ENCODE data around the gene MYRFL. TPM values are rescaled to one million over a fixed set of nuclear protein-coding genes. Genes with fewer than 3 reads are reported as not detected.

MYRFL gene
- total and polyA plus RNA-seq, 2 donors = 0.28 to 0.59 TPM

- H3K4me3 ChIP-seq (ENCODE audit: low read length in 2 of 2) = no peak overlapping the region
- no peaks in the 10 kb centered on the region for H3K27me3 ChIP-seq (ENCODE audit: control insufficient read depth in 2 of 2, insufficient read depth in 1 of 2, low read length in 1 of 2)
- WGBS = 67% methylated on average over 8 of the region's 8 CpGs
- H3K9me3 ChIP-seq (ENCODE audit: control insufficient read depth in 2 of 2, insufficient read depth in 1 of 2, low read length in 1 of 2) = no peaks in the 10 kb centered on the region
- no peak for DNase-seq (ENCODE audit: low read depth in 6 of 9, low spot score in 9 of 9)
- H3K27ac ChIP-seq (ENCODE audit: low read depth in 1 of 2, low read length in 1 of 2) = no peak overlapping the region
- H3K36me3 ChIP-seq (ENCODE audit: control insufficient read depth in 2 of 2, insufficient read depth in 2 of 2, low read length in 1 of 2) = no peaks in the 10 kb centered on the region
- no peaks in the 10 kb centered on the region for H3K4me1 ChIP-seq (ENCODE audit: control insufficient read depth in 2 of 2, insufficient read depth in 2 of 2, low read length in 2 of 2)
These were observed 3.4 kb upstream of the MYRFL start for GRCh38 chr12:69821456-69822159.

GRCh38 chr12:69822201-69822860, 2.7 kb upstream of the MYRFL start:
- no peaks in the 10 kb centered on the region for H3K9me3 ChIP-seq (ENCODE audit: control insufficient read depth in 2 of 2, insufficient read depth in 1 of 2, low read length in 1 of 2)
- WGBS = 93% methylated on average over 3 of the region's 3 CpGs
- no peaks in the 10 kb centered on the region for H3K36me3 ChIP-seq (ENCODE audit: control insufficient read depth in 2 of 2, insufficient read depth in 2 of 2, low read length in 1 of 2)
- no peaks in the 10 kb centered on the region for H3K27me3 ChIP-seq (ENCODE audit: control insufficient read depth in 2 of 2, insufficient read depth in 1 of 2, low read length in 1 of 2)
- no peaks in the 10 kb centered on the region for H3K4me1 ChIP-seq (ENCODE audit: control insufficient read depth in 2 of 2, insufficient read depth in 2 of 2, low read length in 2 of 2)
- H3K4me3 ChIP-seq (ENCODE audit: low read length in 2 of 2) = no peak overlapping the region
- no peak for DNase-seq (ENCODE audit: low read depth in 6 of 9, low spot score in 9 of 9)
- H3K27ac ChIP-seq (ENCODE audit: low read depth in 1 of 2, low read length in 1 of 2) = no peak overlapping the region

GRCh38 chr12:69824028-69824427, 999 bp upstream of the MYRFL start:
- Histone ChIP-seq H3K27ac (ENCODE audit: low read depth in 1 of 2, low read length in 1 of 2) (no peak overlapping the region), H3K27me3 (ENCODE audit: control insufficient read depth in 2 of 2, insufficient read depth in 1 of 2, low read length in 1 of 2) (no peaks in the 10 kb centered on the region), H3K9me3 (ENCODE audit: control insufficient read depth in 2 of 2, insufficient read depth in 1 of 2, low read length in 1 of 2) (no peaks in the 10 kb centered on the region), H3K4me1 (ENCODE audit: control insufficient read depth in 2 of 2, insufficient read depth in 2 of 2, low read length in 2 of 2) (no peaks in the 10 kb centered on the region), H3K36me3 (ENCODE audit: control insufficient read depth in 2 of 2, insufficient read depth in 2 of 2, low read length in 1 of 2) (no peaks in the 10 kb centered on the region), H3K4me3 (ENCODE audit: low read length in 2 of 2) (no peak overlapping the region)
- no peak for DNase-seq (ENCODE audit: low read depth in 6 of 9, low spot score in 9 of 9)

- no peaks in the 10 kb centered on the region for H3K4me1 ChIP-seq (ENCODE audit: control insufficient read depth in 2 of 2, insufficient read depth in 2 of 2, low read length in 2 of 2)
These were observed 3.9 kb downstream of the MYRFL start for GRCh38 chr12:69828897-69829296.

GRCh38 chr12:69833696-69834095, 8.7 kb downstream of the MYRFL start:
- Histone ChIP-seq H3K9me3 (ENCODE audit: control insufficient read depth in 2 of 2, insufficient read depth in 1 of 2, low read length in 1 of 2) (no peaks in the 10 kb centered on the region), H3K4me1 (ENCODE audit: control insufficient read depth in 2 of 2, insufficient read depth in 2 of 2, low read length in 2 of 2) (no peaks in the 10 kb centered on the region), H3K27ac (ENCODE audit: low read depth in 1 of 2, low read length in 1 of 2) (no peak overlapping the region), H3K4me3 (ENCODE audit: low read length in 2 of 2) (no peak overlapping the region), H3K27me3 (ENCODE audit: control insufficient read depth in 2 of 2, insufficient read depth in 1 of 2, low read length in 1 of 2) (no peaks in the 10 kb centered on the region), H3K36me3 (ENCODE audit: control insufficient read depth in 2 of 2, insufficient read depth in 2 of 2, low read length in 1 of 2) (no peaks in the 10 kb centered on the region)
- WGBS = 96% methylated on average over 2 of the region's 2 CpGs
- DNase-seq (ENCODE audit: low read depth in 6 of 9, low spot score in 9 of 9) = no peak

More at GRCh38 chr12:69828897-69829296, 3.9 kb downstream of the MYRFL start:
- Histone ChIP-seq H3K4me3 (ENCODE audit: low read length in 2 of 2) (no peak overlapping the region), H3K36me3 (ENCODE audit: control insufficient read depth in 2 of 2, insufficient read depth in 2 of 2, low read length in 1 of 2) (no peaks in the 10 kb centered on the region), H3K27ac (ENCODE audit: low read depth in 1 of 2, low read length in 1 of 2) (no peak overlapping the region), H3K9me3 (ENCODE audit: control insufficient read depth in 2 of 2, insufficient read depth in 1 of 2, low read length in 1 of 2) (no peaks in the 10 kb centered on the region), H3K27me3 (ENCODE audit: control insufficient read depth in 2 of 2, insufficient read depth in 1 of 2, low read length in 1 of 2) (no peaks in the 10 kb centered on the region)
- no peak for DNase-seq (ENCODE audit: low read depth in 6 of 9, low spot score in 9 of 9)
- WGBS = 79% methylated on average over 5 of the region's 5 CpGs

- H3K27me3 ChIP-seq (ENCODE audit: control insufficient read depth in 2 of 2, insufficient read depth in 1 of 2, low read length in 1 of 2) = no peaks in the 10 kb centered on the region
- H3K27ac ChIP-seq (ENCODE audit: low read depth in 1 of 2, low read length in 1 of 2) = no peak overlapping the region
- no peak overlapping the region for H3K4me3 ChIP-seq (ENCODE audit: low read length in 2 of 2)
- 95% methylated on average over 2 of the region's 2 CpGs for WGBS
- H3K36me3 ChIP-seq (ENCODE audit: control insufficient read depth in 2 of 2, insufficient read depth in 2 of 2, low read length in 1 of 2) = no peaks in the 10 kb centered on the region
- no peak for DNase-seq (ENCODE audit: low read depth in 6 of 9, low spot score in 9 of 9)
- no peaks in the 10 kb centered on the region for H3K4me1 ChIP-seq (ENCODE audit: control insufficient read depth in 2 of 2, insufficient read depth in 2 of 2, low read length in 2 of 2)
- H3K9me3 ChIP-seq (ENCODE audit: control insufficient read depth in 2 of 2, insufficient read depth in 1 of 2, low read length in 1 of 2) = no peaks in the 10 kb centered on the region
These were observed 9.1 kb downstream of the MYRFL start for GRCh38 chr12:69834147-69834546.

GRCh38 chr12:69834576-69834975, 9.5 kb downstream of the MYRFL start:
- Histone ChIP-seq H3K27ac (ENCODE audit: low read depth in 1 of 2, low read length in 1 of 2) (no peak overlapping the region), H3K4me1 (ENCODE audit: control insufficient read depth in 2 of 2, insufficient read depth in 2 of 2, low read length in 2 of 2) (no peaks in the 10 kb centered on the region), H3K4me3 (ENCODE audit: low read length in 2 of 2) (no peak overlapping the region), H3K36me3 (ENCODE audit: control insufficient read depth in 2 of 2, insufficient read depth in 2 of 2, low read length in 1 of 2) (no peaks in the 10 kb centered on the region), H3K9me3 (ENCODE audit: control insufficient read depth in 2 of 2, insufficient read depth in 1 of 2, low read length in 1 of 2) (no peaks in the 10 kb centered on the region), H3K27me3 (ENCODE audit: control insufficient read depth in 2 of 2, insufficient read depth in 1 of 2, low read length in 1 of 2) (no peaks in the 10 kb centered on the region)
- DNase-seq (ENCODE audit: low read depth in 6 of 9, low spot score in 9 of 9) = no peak

- H3K36me3 ChIP-seq (ENCODE audit: control insufficient read depth in 2 of 2, insufficient read depth in 2 of 2, low read length in 1 of 2) = no peaks in the 10 kb centered on the region
- WGBS = 91% methylated on average over 3 of the region's 3 CpGs
These were observed 10.1 kb downstream of the MYRFL start for GRCh38 chr12:69835081-69835480.

GRCh38 chr12:69836015-69836414, 11.0 kb downstream of the MYRFL start:
- Histone ChIP-seq H3K27me3 (ENCODE audit: control insufficient read depth in 2 of 2, insufficient read depth in 1 of 2, low read length in 1 of 2) (no peaks in the 10 kb centered on the region), H3K4me3 (ENCODE audit: low read length in 2 of 2) (no peak overlapping the region), H3K27ac (ENCODE audit: low read depth in 1 of 2, low read length in 1 of 2) (no peak overlapping the region), H3K4me1 (ENCODE audit: control insufficient read depth in 2 of 2, insufficient read depth in 2 of 2, low read length in 2 of 2) (no peaks in the 10 kb centered on the region), H3K36me3 (ENCODE audit: control insufficient read depth in 2 of 2, insufficient read depth in 2 of 2, low read length in 1 of 2) (no peaks in the 10 kb centered on the region), H3K9me3 (ENCODE audit: control insufficient read depth in 2 of 2, insufficient read depth in 1 of 2, low read length in 1 of 2) (no peaks in the 10 kb centered on the region)
- WGBS = 97% methylated on average over 13 of the region's 13 CpGs
- no peak for DNase-seq (ENCODE audit: low read depth in 6 of 9, low spot score in 9 of 9)

More at GRCh38 chr12:69835081-69835480, 10.1 kb downstream of the MYRFL start:
- Histone ChIP-seq H3K27ac (ENCODE audit: low read depth in 1 of 2, low read length in 1 of 2) (no peak overlapping the region), H3K27me3 (ENCODE audit: control insufficient read depth in 2 of 2, insufficient read depth in 1 of 2, low read length in 1 of 2) (no peaks in the 10 kb centered on the region), H3K4me3 (ENCODE audit: low read length in 2 of 2) (no peak overlapping the region), H3K4me1 (ENCODE audit: control insufficient read depth in 2 of 2, insufficient read depth in 2 of 2, low read length in 2 of 2) (no peaks in the 10 kb centered on the region), H3K9me3 (ENCODE audit: control insufficient read depth in 2 of 2, insufficient read depth in 1 of 2, low read length in 1 of 2) (no peaks in the 10 kb centered on the region)
- DNase-seq (ENCODE audit: low read depth in 6 of 9, low spot score in 9 of 9) = no peak
